Measurements from ENCODE around the gene MRPL19. TPM values are rescaled to one million over a fixed set of nuclear protein-coding genes. Genes with fewer than 3 reads are reported as not detected.

The MRPL19 gene
- total RNA-seq, 1 donor from 2014 or later: 39.8 TPM

DNA sequence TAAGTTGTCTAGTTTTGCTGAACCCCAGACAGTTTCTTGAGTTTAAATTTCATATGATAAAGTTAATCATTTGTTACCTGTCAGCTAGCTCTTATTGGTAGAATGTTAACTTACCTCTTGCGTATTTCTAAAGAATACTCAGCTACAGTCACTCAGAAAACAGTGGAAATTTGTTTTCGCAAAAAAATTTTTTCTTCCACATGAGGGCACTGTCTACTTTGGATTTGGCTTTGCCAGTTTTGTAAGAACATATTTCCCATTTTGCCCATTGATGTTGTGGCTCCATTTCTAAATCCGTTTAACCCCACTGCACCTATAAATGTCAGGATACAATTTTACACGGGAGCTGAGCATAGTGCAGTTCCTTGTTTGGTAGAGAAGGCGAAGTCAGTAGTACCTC is 83.3 kb downstream of the MRPL19 start:
- Histone ChIP-seq H3K27ac (no peak overlapping the region), H3K4me1 (no peaks in the 10 kb centered on the region), H3K4me3 (no peak overlapping the region), H3K27me3 (ENCODE audit: low read depth) (no peaks in the 10 kb centered on the region), H3K9me3 (no peaks in the 10 kb centered on the region), H3K36me3 (no peaks in the 10 kb centered on the region)
- intact Hi-C loops (cut with DNase I): no loop called here
- ATAC-seq (no peak), DNase-seq (no peak)
- TF ChIP-seq, protein P1, sequence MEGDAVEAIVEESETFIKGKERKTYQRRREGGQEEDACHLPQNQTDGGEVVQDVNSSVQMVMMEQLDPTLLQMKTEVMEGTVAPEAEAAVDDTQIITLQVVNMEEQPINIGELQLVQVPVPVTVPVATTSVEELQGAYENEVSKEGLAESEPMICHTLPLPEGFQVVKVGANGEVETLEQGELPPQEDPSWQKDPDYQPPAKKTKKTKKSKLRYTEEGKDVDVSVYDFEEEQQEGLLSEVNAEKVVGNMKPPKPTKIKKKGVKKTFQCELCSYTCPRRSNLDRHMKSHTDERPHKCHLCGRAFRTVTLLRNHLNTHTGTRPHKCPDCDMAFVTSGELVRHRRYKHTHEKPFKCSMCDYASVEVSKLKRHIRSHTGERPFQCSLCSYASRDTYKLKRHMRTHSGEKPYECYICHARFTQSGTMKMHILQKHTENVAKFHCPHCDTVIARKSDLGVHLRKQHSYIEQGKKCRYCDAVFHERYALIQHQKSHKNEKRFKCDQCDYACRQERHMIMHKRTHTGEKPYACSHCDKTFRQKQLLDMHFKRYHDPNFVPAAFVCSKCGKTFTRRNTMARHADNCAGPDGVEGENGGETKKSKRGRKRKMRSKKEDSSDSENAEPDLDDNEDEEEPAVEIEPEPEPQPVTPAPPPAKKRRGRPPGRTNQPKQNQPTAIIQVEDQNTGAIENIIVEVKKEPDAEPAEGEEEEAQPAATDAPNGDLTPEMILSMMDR (IDR thresholded peaks at IDR 0.05): peak; percentile 15

DNA sequence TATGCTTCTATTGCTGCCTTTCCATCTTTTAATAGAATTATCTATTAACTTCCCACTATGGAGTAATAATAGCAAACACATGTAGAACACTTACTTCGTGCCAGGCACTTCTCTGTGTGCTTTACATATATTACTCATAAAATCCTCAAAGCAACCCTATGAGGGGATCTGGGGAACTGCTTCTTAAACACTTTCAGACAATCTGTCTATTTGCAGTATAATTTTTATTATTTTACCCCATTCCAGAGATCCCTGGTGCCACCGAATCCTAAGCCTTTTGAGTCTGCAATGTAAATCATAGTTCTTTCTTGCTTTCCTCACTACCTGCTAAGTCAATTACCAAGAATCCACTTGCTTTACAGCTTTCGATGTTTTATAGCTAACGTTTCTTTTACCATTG is 89.7 kb downstream of the MRPL19 start:
- H3K27me3 ChIP-seq (ENCODE audit: low read depth): no peaks in the 10 kb centered on the region
- TF ChIP-seq, protein P1 (IDR thresholded peaks at IDR 0.05): no peak
- intact Hi-C loops (cut with DNase I): no loop called here
- no peaks in the 10 kb centered on the region for H3K9me3 ChIP-seq
- no peak overlapping the region for H3K27ac ChIP-seq
- H3K4me1 ChIP-seq: no peaks in the 10 kb centered on the region
- DNase-seq (no peak), ATAC-seq (no peak)
- H3K36me3 ChIP-seq: no peaks in the 10 kb centered on the region
- H3K4me3 ChIP-seq: no peak overlapping the region

DNA sequence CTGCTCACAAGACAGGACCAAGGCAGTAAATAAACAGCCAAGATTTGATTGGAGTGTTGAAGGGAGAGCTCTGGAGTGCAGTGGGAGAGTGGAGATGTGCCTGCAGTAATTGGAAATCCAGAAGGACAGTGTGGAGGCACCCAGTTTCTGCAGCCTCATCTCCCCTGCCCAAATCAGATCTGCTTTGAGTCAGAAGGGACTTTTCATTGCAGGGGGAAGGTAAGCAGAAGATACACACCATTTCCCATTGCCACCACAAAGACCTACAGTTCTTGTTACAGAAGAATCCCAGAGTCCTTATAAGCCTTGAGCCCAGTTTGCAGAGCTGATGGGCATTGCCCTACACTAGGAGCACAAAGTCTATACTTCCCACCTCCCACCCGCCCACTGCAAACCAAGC is 91.4 kb downstream of the MRPL19 start:
- ATAC-seq (no peak), DNase-seq (no peak)
- TF ChIP-seq, protein P1 (IDR thresholded peaks at IDR 0.05): no peak
- H3K36me3 ChIP-seq: no peaks in the 10 kb centered on the region
- no peaks in the 10 kb centered on the region for H3K4me1 ChIP-seq
- H3K27me3 ChIP-seq (ENCODE audit: low read depth): no peaks in the 10 kb centered on the region
- no peak overlapping the region for H3K4me3 ChIP-seq
- H3K9me3 ChIP-seq: no peaks in the 10 kb centered on the region
- intact Hi-C loops (cut with DNase I): no loop called here
- no peak overlapping the region for H3K27ac ChIP-seq

Other genes starting within 250 kb of the MRPL19 start
- 31.7 TPM for gene EVA1A, start 85.8 kb upstream of the MRPL19 start, total RNA-seq
- 12.7 TPM for gene GCFC2, start 64.1 kb downstream of the MRPL19 start, total RNA-seq

Measured in lower lobe of right lung (tissue), 2 donors.